Measurements from ENCODE around the gene ITGAE.

DNA sequence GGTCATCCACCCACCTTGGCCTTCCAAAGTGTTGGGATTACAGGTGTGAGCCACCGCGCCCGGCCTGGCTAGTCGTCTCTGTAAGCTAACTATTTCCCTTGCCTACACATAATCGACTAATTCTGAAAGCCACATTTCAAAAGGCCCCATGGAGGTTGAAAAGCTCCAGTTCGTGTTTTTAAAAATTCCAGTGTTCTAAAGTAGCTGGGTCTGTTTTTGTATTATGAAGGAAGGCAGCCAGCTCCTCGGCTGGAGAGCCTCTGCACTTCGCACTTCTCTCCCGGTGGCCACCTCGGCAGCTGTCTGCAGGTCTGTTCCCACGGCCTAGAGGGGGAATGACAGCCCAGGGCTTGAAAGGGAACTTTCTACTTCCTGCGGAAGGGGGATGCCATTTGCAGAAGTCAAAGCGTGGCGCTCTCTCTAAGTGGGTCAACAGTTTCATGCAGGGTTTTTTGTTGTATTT is 60.3 kb downstream of the ITGAE start:
- TF ChIP-seq, protein P1, sequence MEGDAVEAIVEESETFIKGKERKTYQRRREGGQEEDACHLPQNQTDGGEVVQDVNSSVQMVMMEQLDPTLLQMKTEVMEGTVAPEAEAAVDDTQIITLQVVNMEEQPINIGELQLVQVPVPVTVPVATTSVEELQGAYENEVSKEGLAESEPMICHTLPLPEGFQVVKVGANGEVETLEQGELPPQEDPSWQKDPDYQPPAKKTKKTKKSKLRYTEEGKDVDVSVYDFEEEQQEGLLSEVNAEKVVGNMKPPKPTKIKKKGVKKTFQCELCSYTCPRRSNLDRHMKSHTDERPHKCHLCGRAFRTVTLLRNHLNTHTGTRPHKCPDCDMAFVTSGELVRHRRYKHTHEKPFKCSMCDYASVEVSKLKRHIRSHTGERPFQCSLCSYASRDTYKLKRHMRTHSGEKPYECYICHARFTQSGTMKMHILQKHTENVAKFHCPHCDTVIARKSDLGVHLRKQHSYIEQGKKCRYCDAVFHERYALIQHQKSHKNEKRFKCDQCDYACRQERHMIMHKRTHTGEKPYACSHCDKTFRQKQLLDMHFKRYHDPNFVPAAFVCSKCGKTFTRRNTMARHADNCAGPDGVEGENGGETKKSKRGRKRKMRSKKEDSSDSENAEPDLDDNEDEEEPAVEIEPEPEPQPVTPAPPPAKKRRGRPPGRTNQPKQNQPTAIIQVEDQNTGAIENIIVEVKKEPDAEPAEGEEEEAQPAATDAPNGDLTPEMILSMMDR (IDR thresholded peaks at IDR 0.05; ENCODE audit: low read length) = no peak
- TF ChIP-seq EZH2 (optimal IDR thresholded peaks at IDR 0.05; ENCODE audit: low read depth, low read length) (no peak), EZH2phosphoT487 (IDR thresholded peaks at IDR 0.05; ENCODE audit: low read length) (no peak)
